Activated CD8-positive, alpha-beta T cell treated with anti-CD3 and anti-CD28 coated beads for 36 hours (primary cell): ENCODE data around the gene ARHGEF1. TPM values are rescaled to one million over a fixed set of nuclear protein-coding genes. Genes with fewer than 3 reads are reported as not detected.

Source experiments
- ATAC-seq: fragments of 200-7000 bp; cut with Tn5 transposase; one replicate; pipeline ENCODE4 v1.10.0; 2021; ENCODE audit warnings: mild to moderate bottlenecking, moderate library complexity
- CTCF ChIA-PET: fragments of 350-600 bp; sonication (Branson Sonifier 250); formaldehyde crosslinking; loops from one replicate; lab custom pipeline; 2021; ENCODE audit warnings: antibody characterized with exemption; lab: Charles Lee
- POLR2A ChIA-PET: fragments of 350-600 bp; sonication (Branson Sonifier 250); formaldehyde crosslinking; loops from one replicate; lab custom pipeline; 2021; ENCODE audit warnings: antibody characterized with exemption; lab: Charles Lee
- DNase-seq: peaks from one replicate; pipeline ENCODE4 v3.0.0-alpha.2; 2020
- H3K27ac Mint-ChIP-seq: one replicate; pipeline ENCODE4 v1.8.0; 2021; ENCODE audit warnings: mild to moderate bottlenecking, mixed read lengths
- H3K27me3 Mint-ChIP-seq: one replicate; pipeline ENCODE4 v1.8.0; 2021; ENCODE audit warnings: mixed read lengths
- H3K36me3 Mint-ChIP-seq: one replicate; pipeline ENCODE4 v1.8.0; 2021; ENCODE audit warnings: low read depth, mixed read lengths
- H3K4me1 Mint-ChIP-seq: one replicate; pipeline ENCODE4 v1.8.0; 2021; ENCODE audit warnings: low read depth, mixed read lengths
- H3K4me3 Mint-ChIP-seq: one replicate; pipeline ENCODE4 v1.8.0; 2021; ENCODE audit warnings: mild to moderate bottlenecking, moderate library complexity, mixed read lengths
- H3K9me3 Mint-ChIP-seq: one replicate; pipeline ENCODE4 v1.8.0; 2021; ENCODE audit warnings: mixed read lengths
- intact Hi-C: fragments of 100-400 bp; cut with micrococcal nuclease; formaldehyde crosslinking; loops from one replicate; pipeline ENCODE4 v1.10.0; 2022
- total RNA-seq, 2 experiments: library from RNA; stranded (reverse); gene quantifications; one replicate each; pipeline ENCODE4 v1.2.3, GENCODE V29; 2021
- TF ChIP-seq, protein P1 (sequence below): fragments of 200-600 bp; IDR thresholded peaks from one replicate; pipeline ENCODE4 v1.8.0; 2022; ENCODE audit warnings: antibody characterized with exemption, mild to moderate bottlenecking

The ARHGEF1 gene
- total RNA-seq, 2 experiments from 2014 or later: 307 to 308 TPM

DNA sequence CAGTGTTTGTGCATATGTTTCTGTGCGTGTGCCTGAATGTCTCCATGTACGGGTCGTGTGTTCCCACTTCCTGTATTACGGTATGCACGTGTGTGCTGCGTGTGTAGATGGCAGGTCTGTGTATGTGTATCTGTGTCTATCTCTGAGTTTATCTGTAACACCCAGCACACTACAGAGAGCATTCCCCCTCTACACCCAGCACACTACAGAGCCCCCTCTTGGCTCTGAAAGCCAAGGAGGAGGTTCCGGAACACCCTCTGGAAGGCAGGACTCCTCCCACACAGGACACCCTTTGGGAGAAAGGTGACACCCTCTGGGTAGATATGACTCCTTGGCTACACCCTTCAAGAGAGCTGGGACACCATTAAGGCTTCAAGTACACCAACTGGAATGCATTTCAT, 47.3 kb downstream of the ARHGEF1 start:
- intact Hi-C loops: no loop called here
- no peaks in the 10 kb centered on the region for H3K36me3 Mint-ChIP-seq
- no peak overlapping the region for H3K4me3 Mint-ChIP-seq
- POLR2A ChIA-PET: interaction anchor here (0.7 to 1.7 kb wide), 10 partner anchors 11 to 70 kb away, joined by 3 to 7 read pairs (median 4); partner anchors contain the start of gene RPS19
- TF ChIP-seq, protein P1, sequence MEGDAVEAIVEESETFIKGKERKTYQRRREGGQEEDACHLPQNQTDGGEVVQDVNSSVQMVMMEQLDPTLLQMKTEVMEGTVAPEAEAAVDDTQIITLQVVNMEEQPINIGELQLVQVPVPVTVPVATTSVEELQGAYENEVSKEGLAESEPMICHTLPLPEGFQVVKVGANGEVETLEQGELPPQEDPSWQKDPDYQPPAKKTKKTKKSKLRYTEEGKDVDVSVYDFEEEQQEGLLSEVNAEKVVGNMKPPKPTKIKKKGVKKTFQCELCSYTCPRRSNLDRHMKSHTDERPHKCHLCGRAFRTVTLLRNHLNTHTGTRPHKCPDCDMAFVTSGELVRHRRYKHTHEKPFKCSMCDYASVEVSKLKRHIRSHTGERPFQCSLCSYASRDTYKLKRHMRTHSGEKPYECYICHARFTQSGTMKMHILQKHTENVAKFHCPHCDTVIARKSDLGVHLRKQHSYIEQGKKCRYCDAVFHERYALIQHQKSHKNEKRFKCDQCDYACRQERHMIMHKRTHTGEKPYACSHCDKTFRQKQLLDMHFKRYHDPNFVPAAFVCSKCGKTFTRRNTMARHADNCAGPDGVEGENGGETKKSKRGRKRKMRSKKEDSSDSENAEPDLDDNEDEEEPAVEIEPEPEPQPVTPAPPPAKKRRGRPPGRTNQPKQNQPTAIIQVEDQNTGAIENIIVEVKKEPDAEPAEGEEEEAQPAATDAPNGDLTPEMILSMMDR: no peak
- peaks cover 12% of the 10 kb centered on the region for H3K27me3 Mint-ChIP-seq
- no peaks in the 10 kb centered on the region for H3K9me3 Mint-ChIP-seq
- CTCF ChIA-PET: interaction anchor here (0.9 to 2.8 kb wide), 4 partner anchors 15 to 68 kb away, joined by 3 to 20 read pairs (median 10); no protein-coding TSS in a partner anchor
- peaks cover 39% of the 10 kb centered on the region for H3K4me1 Mint-ChIP-seq
- no peak overlapping the region for H3K27ac Mint-ChIP-seq
- ATAC-seq: no peak
- DNase-seq: no peak

DNA sequence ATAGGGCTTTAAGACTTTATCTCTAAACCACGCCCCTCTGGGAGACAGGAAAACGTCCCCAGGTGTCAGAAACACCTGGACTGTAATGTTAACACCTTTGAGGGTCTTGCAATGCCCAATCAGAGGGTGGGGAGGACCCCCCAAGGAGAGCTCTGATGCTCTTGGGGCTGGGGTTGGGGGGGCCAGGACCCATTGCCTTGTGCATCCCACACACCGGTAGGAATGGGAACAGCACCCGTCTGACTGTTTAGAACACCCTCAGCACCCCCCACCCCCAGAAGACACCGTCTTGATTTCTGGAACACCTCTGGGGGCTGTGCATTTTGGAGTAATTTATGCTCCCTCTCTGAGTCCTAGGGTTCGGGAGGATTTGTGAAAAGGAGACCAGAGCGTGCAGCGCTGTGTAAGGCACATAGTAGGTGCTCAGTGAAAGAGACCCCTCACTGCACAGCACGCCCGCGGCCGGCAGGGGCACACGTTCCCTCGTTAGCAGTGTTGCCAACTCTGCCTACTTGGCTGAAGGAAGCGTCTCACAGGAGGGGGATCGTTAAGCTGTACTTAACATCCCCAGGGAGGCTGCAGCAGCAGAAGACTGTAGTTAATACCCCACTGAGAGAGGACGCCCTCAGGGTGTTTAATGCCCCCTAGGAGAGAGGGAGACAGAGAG, 48.1 kb downstream of the ARHGEF1 start:
- Mint-ChIP-seq H3K4me3 (no peak overlapping the region), H3K9me3 (no peaks in the 10 kb centered on the region), H3K27ac (no peak overlapping the region), H3K36me3 (no peaks in the 10 kb centered on the region), H3K4me1 (peaks cover 41% of the 10 kb centered on the region), H3K27me3 (peaks cover 14% of the 10 kb centered on the region)
- ChIA-PET CTCF (interaction anchor here (0.9 to 2.8 kb wide), 6 partner anchors 14 to 68 kb away, joined by 3 to 20 read pairs (median 6); no protein-coding TSS in a partner anchor), POLR2A (interaction anchor here (0.7 to 1.7 kb wide), 9 partner anchors 10 to 71 kb away, joined by 3 to 5 read pairs (median 4); partner anchors contain the start of gene RPS19)
- intact Hi-C loops: no loop called here
- ATAC-seq (no peak), DNase-seq (no peak)
- TF ChIP-seq, protein P1: peak; percentile 60

DNA sequence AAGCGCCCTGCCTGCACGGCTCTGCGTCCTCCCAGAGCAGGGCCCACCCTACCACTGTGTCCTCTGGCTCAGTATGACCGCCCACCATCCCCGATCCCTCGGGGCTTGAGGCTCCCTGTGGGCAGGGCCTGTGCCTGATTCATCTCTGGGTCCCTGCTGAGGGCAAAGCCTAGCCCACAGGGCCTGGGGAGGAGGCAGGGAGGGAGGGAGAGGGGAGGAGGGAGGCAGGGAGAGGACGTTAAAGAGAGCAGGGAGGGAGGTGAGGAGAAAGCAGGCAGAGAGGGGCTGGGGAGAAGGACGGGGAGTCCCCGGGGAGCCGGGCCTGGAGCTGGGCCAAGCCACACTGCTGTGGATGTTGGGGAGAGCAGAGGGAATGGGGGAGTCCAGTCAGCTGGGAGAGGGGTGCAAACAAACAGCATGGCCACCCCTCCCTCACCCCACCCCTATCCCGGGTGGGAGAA, 49.3 kb downstream of the ARHGEF1 start:
- TF ChIP-seq, protein P1: no peak
- no peak for DNase-seq
- Mint-ChIP-seq H3K27me3 (peaks cover 19% of the 10 kb centered on the region), H3K4me3 (no peak overlapping the region), H3K36me3 (no peaks in the 10 kb centered on the region), H3K4me1 (peaks cover 50% of the 10 kb centered on the region), H3K9me3 (no peaks in the 10 kb centered on the region), H3K27ac (no peak overlapping the region)
- POLR2A ChIA-PET: interaction anchor here (1.0 to 1.3 kb wide), 2 partner anchors 14 to 21 kb away, joined by 3 read pairs; no protein-coding TSS in a partner anchor
- intact Hi-C loops: no loop called here
- ATAC-seq: no peak
- CTCF ChIA-PET: no interaction called here

DNA sequence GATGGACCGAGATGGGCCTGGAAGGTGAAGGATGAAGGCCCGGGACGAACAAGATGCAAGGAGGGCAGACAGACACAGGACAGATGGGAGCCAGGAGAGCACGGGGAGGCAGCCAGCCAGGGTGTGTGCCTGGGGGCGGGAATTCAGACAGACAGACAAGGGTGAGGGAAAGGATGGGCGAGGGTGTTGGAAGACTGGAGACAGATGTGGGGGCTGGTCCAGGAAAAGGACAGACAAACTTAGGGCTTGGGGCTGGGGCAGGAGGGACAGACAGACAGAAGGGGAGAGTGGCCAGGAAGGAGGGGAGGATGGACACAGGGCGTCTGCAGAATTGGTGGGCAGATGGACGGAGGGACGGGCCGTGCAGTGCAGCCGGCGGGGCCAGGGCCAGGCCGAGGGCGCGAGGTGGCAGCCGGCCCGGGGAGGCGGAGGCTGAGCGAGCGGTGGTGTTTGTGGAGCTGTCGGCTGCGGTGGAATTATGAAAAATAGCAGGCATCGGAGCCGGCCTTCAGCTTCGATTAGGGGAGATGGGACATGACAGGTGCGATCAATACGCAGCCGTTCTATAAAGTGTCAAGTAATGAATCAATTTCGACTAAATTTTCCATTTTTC, 49.8 kb downstream of the ARHGEF1 start:
- ChIA-PET POLR2A (interaction anchor here (1.0 kb wide), 1 partner anchor 13 kb away, joined by 3 read pairs; no protein-coding TSS in a partner anchor), CTCF (no interaction called here)
- Mint-ChIP-seq H3K9me3 (no peaks in the 10 kb centered on the region), H3K4me3 (no peak overlapping the region), H3K27ac (no peak overlapping the region), H3K27me3 (peaks cover 19% of the 10 kb centered on the region), H3K4me1 (peaks cover 53% of the 10 kb centered on the region), H3K36me3 (no peaks in the 10 kb centered on the region)
- intact Hi-C loops: no loop called here
- DNase-seq (no peak), ATAC-seq (no peak)
- TF ChIP-seq, protein P1: no peak
